Heart right ventricle (tissue), 16 donors: ENCODE measurements around the gene MFAP4. TPM values are rescaled to one million over a fixed set of nuclear protein-coding genes. Genes with fewer than 3 reads are reported as not detected.

ENCODE experiments used
- ATAC-seq, 8 donors: fragments of 200-7000 bp; cut with Tn5 transposase; one replicate each; pipeline ENCODE4 v1.9.1; 2020; ENCODE audit warnings: mild to moderate bottlenecking in 8 of 8, moderate library complexity in 8 of 8, moderate number of reproducible peaks in 1 of 8
- DNase-seq, 2 donors: peaks; one replicate each; pipeline ENCODE4 v3.0.0-alpha.2; 2020
- H3K27ac ChIP-seq, 10 donors: fragments of 200-600 bp; sonication (generic) in 2 of 10; one replicate each; pipeline versions ENCODE4 v1.5.0 to v1.8.0; 2020 to 2022; ENCODE audit warnings: mild to moderate bottlenecking in 3 of 10
- H3K27me3 ChIP-seq, 7 donors: fragments of 200-600 bp; one replicate each; pipeline ENCODE4 v1.8.0; 2021 to 2022; ENCODE audit warnings: mild to moderate bottlenecking in 2 of 7
- H3K36me3 ChIP-seq, 9 donors: fragments of 200-600 bp; sonication (generic) in 1 of 9; one replicate each; pipeline versions ENCODE4 v1.5.0 to v1.8.0; 2020 to 2022; ENCODE audit warnings: mild to moderate bottlenecking in 2 of 9
- H3K4me1 ChIP-seq, 9 donors: fragments of 200-600 bp; sonication (generic) in 1 of 9; one replicate each; pipeline versions ENCODE4 v1.5.0 to v1.8.0; 2020 to 2022; ENCODE audit warnings: mild to moderate bottlenecking in 4 of 9
- H3K4me3 ChIP-seq, 10 donors: fragments of 200-600 bp; sonication (generic) in 2 of 10; one replicate each; pipeline versions ENCODE4 v1.5.0 to v1.8.0; 2020 to 2022; ENCODE audit warnings: mild to moderate bottlenecking in 7 of 10, moderate library complexity in 2 of 10
- H3K9me3 ChIP-seq, 11 donors: fragments of 200-600 bp in 10 of 11; sonication (generic) in 2 of 11; one replicate each; pipeline versions ENCODE4 v1.5.0 to v1.8.0; 2013 to 2022; ENCODE audit warnings: mild to moderate bottlenecking in 2 of 11, control low read depth in 1 of 11, moderate library complexity in 1 of 11
- WGBS, 2 donors: extraction: QIAGEN DNeasy Blood & Tissue Kit; methylation state at CpG; one replicate each; pipeline ENCODE4 v1.1.7; 2013; ENCODE audit warnings: inconsistent platforms in 1 of 2; 5-methylcytosine and 5-hydroxymethylcytosine counted together
- intact Hi-C, 10 donors: fragments of 100-400 bp; cut with DNase I; formaldehyde crosslinking; loops; one replicate each; pipeline versions ENCODE4 v1.11.1 to v1.14.2; 2022
- polyA plus RNA-seq, 2 donors: library from polyadenylated mRNA; stranded (reverse); fragments of 200-250 nt; gene quantifications; one replicate each; pipeline ENCODE4 v1.2.3, GENCODE V29; 2013
- total RNA-seq, 10 donors: library from RNA; stranded (reverse); fragmentation: NEBNext Ultra II Directional in 3 of 10; extraction: Animal tissue kit (Norgen Biotek cat#: 25700) in 3 of 10; gene quantifications; one replicate each; pipeline versions ENCODE4 v1.2.1 to v1.2.4, GENCODE V29; 2021 to 2023
- TF ChIP-seq, protein P1 (sequence below), 9 donors: fragments of 200-600 bp; sonication (generic) in 2 of 9; IDR thresholded peaks; one replicate each; pipeline versions ENCODE4 v1.5.0 to v1.8.0; 2021 to 2022; ENCODE audit warnings: antibody characterized with exemption in 9 of 9, mild to moderate bottlenecking in 5 of 9, moderate library complexity in 1 of 9
- donor health status: Arrhythmogenic right ventricular cardiomyopathy.
- donor health status: ischemic (EF 13 %, LVEDD 7.1; RV severe dilation, severe dysfunction).
- donor health status: healthy with polysubstance abuse.
- donor health status: DM: no; HTN: yes; CAD: no.
- donor health status: DM: no; HTN: no; CAD: no.
- donor health status: ischemic (EF 25% LVEDD 6.9; RV normal size, moderate dysfunction).
- donor health status: ischemic (EF 25% LVEDD 5.7; RV mildly dilated, moderate dysfunction).
- donor health status: healthy.
- donor health status: DM: yes; HTN: yes; CAD: no.
- donor health status: Ischemic cardiomyopathy.
- donor health status: ischemic (EF 35%, LVEDD 5.7; RV mildly dilated, moderate dysfunction).
- donor health status: nonischemic (EF 11% LVEDD 7.7; RV severe dilation, severe dysfunction).
- donor health status: DM: yes; HTN: yes; CAD: no.
- donor health status: PGD.
- donor health status: ischemic (EF 29% LVEDD 5.4; RV normal size, mild dysfunction).
- donor health status: nonischemic (EF 23%, LVEDD 6.1; RV moderate dilation, normal function).

MFAP4 gene
- total and polyA plus RNA-seq, 12 donors = 15.4 to 101 (median 41.6) TPM

DNA sequence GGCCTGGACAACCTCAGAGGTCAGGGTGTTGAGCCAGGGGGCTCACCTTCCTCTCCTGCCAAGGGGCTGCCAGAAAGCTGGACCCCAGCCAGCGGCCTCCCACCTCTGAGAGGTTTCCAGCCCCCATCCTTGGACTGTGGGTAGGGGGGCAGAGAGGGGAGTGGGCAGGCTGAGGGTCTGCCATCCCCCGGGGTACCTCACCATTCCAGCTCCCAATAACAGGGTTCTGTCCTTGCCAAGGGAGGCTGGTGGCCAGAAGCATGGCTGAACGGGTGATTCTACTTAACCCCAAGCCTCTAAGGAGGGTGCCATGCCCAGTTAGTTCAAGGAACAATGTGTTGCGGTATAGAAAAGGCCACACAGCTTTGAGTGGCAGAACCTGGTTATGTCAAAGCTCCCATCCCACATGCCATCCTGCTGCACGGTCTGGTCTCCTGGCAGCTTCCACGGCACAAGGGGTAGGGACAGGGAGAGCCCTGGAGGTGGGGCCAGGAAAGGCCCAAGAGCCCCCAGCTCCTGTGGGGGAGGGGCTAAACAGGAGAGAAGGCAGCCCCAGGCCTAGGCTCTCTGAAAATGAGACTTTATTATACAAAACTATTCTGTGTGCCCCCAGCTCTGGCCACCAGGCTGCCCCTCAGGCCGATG lies 44.3 kb downstream of the MFAP4 start:
- no peak overlapping the region for H3K4me3 ChIP-seq
- TF ChIP-seq, protein P1, sequence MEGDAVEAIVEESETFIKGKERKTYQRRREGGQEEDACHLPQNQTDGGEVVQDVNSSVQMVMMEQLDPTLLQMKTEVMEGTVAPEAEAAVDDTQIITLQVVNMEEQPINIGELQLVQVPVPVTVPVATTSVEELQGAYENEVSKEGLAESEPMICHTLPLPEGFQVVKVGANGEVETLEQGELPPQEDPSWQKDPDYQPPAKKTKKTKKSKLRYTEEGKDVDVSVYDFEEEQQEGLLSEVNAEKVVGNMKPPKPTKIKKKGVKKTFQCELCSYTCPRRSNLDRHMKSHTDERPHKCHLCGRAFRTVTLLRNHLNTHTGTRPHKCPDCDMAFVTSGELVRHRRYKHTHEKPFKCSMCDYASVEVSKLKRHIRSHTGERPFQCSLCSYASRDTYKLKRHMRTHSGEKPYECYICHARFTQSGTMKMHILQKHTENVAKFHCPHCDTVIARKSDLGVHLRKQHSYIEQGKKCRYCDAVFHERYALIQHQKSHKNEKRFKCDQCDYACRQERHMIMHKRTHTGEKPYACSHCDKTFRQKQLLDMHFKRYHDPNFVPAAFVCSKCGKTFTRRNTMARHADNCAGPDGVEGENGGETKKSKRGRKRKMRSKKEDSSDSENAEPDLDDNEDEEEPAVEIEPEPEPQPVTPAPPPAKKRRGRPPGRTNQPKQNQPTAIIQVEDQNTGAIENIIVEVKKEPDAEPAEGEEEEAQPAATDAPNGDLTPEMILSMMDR (IDR thresholded peaks at IDR 0.05) = no peak

GRCh38 chr17:19341641-19342610 lies 45.1 kb downstream of the MFAP4 start:
- intact Hi-C loops = no loop called here
- Histone ChIP-seq H3K27ac (no peak overlapping the region), H3K9me3 (no peaks in the 10 kb centered on the region), H3K4me3 (no peak overlapping the region), H3K4me1 (peaks cover 5 to 69% (median 41%) of the 10 kb centered on the region in 9 donors), H3K27me3 (no peaks in the 10 kb centered on the region), H3K36me3 (no peaks in the 10 kb centered on the region)
- DNase-seq (no peak), ATAC-seq (peak in 1 of 8 donors; percentile 5)
- TF ChIP-seq, protein P1 (IDR thresholded peaks at IDR 0.05) = no peak
- WGBS, 2 donors = 46 to 54% methylated on average over 20 of the region's 20 CpGs

More for the DNA sequence above, 44.3 kb downstream of the MFAP4 start:
- DNase-seq (no peak), ATAC-seq (peak in 1 of 8 donors; percentile 9)
- H3K4me1 ChIP-seq = peaks cover 11 to 69% (median 42%) of the 10 kb centered on the region in 9 donors
- WGBS, 2 donors = 58 to 60% methylated on average over 7 of the region's 7 CpGs
- H3K27me3 ChIP-seq = no peaks in the 10 kb centered on the region
- no peaks in the 10 kb centered on the region for H3K36me3 ChIP-seq
- no peak overlapping the region for H3K27ac ChIP-seq
- intact Hi-C loops = no loop called here
- no peaks in the 10 kb centered on the region for H3K9me3 ChIP-seq

GRCh38 chr17:19341211-19341631 lies 45.8 kb downstream of the MFAP4 start:
- no peaks in the 10 kb centered on the region for H3K27me3 ChIP-seq
- intact Hi-C loops = no loop called here
- WGBS, 2 donors = 66 to 72% methylated on average over 7 of the region's 7 CpGs
- H3K4me1 ChIP-seq = peaks cover 0 to 65% (median 36%) of the 10 kb centered on the region in 9 donors
- TF ChIP-seq, protein P1 (IDR thresholded peaks at IDR 0.05) = no peak
- H3K4me3 ChIP-seq = no peak overlapping the region
- H3K9me3 ChIP-seq = no peaks in the 10 kb centered on the region
- H3K36me3 ChIP-seq = peaks cover 0 to 2% (median 0%) of the 10 kb centered on the region in 9 donors
- ATAC-seq (no peak), DNase-seq (no peak)
- H3K27ac ChIP-seq = no peak overlapping the region

- no peaks in the 10 kb centered on the region for H3K9me3 ChIP-seq
- DNase-seq (no peak), ATAC-seq (no peak)
- TF ChIP-seq, protein P1 (IDR thresholded peaks at IDR 0.05) = no peak
- peaks cover 0 to 11% (median 0%) of the 10 kb centered on the region in 7 donors for H3K27me3 ChIP-seq
- H3K4me3 ChIP-seq = no peak overlapping the region
- no peak overlapping the region for H3K27ac ChIP-seq
- 80 to 83% methylated on average over 2 of the region's 2 CpGs for WGBS, 2 donors
- peaks cover 0 to 46% (median 30%) of the 10 kb centered on the region in 9 donors for H3K4me1 ChIP-seq
- H3K36me3 ChIP-seq = peaks cover 0 to 16% (median 0%) of the 10 kb centered on the region in 9 donors
- intact Hi-C loops = no loop called here
Observed at GRCh38 chr17:19339341-19339815, 47.6 kb downstream of the MFAP4 start.
